HepG2 (cell line): Measurements from ENCODE around the gene MPIG6B. TPM values are rescaled to one million over a fixed set of nuclear protein-coding genes. Genes with fewer than 3 reads are reported as not detected.

Source experiments
- ARNT2 ChIP-seq: sonication (generic); formaldehyde crosslinking; IDR thresholded peaks from 2 replicates; pipeline ENCODE4 v1.8.0; 2022; ENCODE audit warnings: mild to moderate bottlenecking, low read depth, missing genetic modification reagents, moderate library complexity
- KDM5A ChIP-seq: fragments of 200-600 bp; sonication (generic); IDR thresholded peaks from 2 replicates; pipeline ENCODE4 v1.7.0; 2018; ENCODE audit warnings: antibody characterized with exemption, mild to moderate bottlenecking, low read length, borderline replicate concordance
- MIER2 ChIP-seq: IDR thresholded peaks from 2 replicates; pipeline ENCODE4 v1.6.1; 2016; ENCODE audit warnings: missing biosample characterization, missing genetic modification reagents
- MXD4 ChIP-seq: IDR thresholded peaks from 2 replicates; pipeline ENCODE4 v1.6.1; 2016; ENCODE audit warnings: mild to moderate bottlenecking, missing biosample characterization, missing genetic modification reagents
- NFIC ChIP-seq: IDR thresholded peaks from 2 replicates; pipeline ENCODE4 v1.6.1; 2012; ENCODE audit warnings: mild to moderate bottlenecking, low read length, inconsistent platforms
- RARA ChIP-seq: IDR thresholded peaks from 2 replicates; pipeline ENCODE4 v1.6.1; 2016; ENCODE audit warnings: missing genetic modification reagents, missing compliant biosample characterization
- STAG1 ChIP-seq: sonication (generic); formaldehyde crosslinking; IDR thresholded peaks from 2 replicates; pipeline ENCODE4 v1.4.0; 2020; ENCODE audit warnings: missing genetic modification reagents
- STAT5B ChIP-seq: sonication (generic); formaldehyde crosslinking; IDR thresholded peaks from 2 replicates; pipeline ENCODE4 v1.4.0; 2020; ENCODE audit warnings: missing genetic modification reagents
- TEAD2 ChIP-seq: sonication (generic); formaldehyde crosslinking; IDR thresholded peaks from 2 replicates; pipeline ENCODE4 v1.9.0; 2021; ENCODE audit warnings: missing genetic modification reagents
- XRCC5 ChIP-seq: fragments of 200-400 bp; formaldehyde crosslinking; optimal IDR thresholded peaks from 2 replicates; pipeline ENCODE3; 2017; ENCODE audit warnings: mild to moderate bottlenecking, low read length
- ZMYM4 ChIP-seq: sonication (generic); formaldehyde crosslinking; IDR thresholded peaks from 2 replicates; pipeline ENCODE4 v1.8.1; 2023; ENCODE audit warnings: mild to moderate bottlenecking, missing genetic modification reagents
- ZNF101 ChIP-seq: sonication (generic); formaldehyde crosslinking; IDR thresholded peaks from 2 replicates; pipeline ENCODE4 v1.4.0; 2020; ENCODE audit warnings: mild to moderate bottlenecking, low read depth, missing genetic modification reagents, borderline replicate concordance
- ZNF136 ChIP-seq: sonication (generic); formaldehyde crosslinking; IDR thresholded peaks from 2 replicates; pipeline ENCODE4 v1.8.1; 2022; ENCODE audit warnings: low read depth, mild to moderate bottlenecking, moderate library complexity, missing genetic modification reagents
- ZNF20 ChIP-seq: sonication (generic); formaldehyde crosslinking; IDR thresholded peaks from 2 replicates; pipeline ENCODE4 v1.4.0; 2020; ENCODE audit warnings: mild to moderate bottlenecking, moderate library complexity, missing genetic modification reagents
- ZNF264 ChIP-seq: sonication (generic); formaldehyde crosslinking; IDR thresholded peaks from 2 replicates; pipeline ENCODE4 v1.4.0; 2020; ENCODE audit warnings: missing genetic modification reagents
- ZNF550 ChIP-seq: sonication (generic); formaldehyde crosslinking; IDR thresholded peaks from 2 replicates; pipeline ENCODE4 v1.4.0; 2020; ENCODE audit warnings: mild to moderate bottlenecking, missing genetic modification reagents, borderline replicate concordance
- ZNF652 ChIP-seq: IDR thresholded peaks from 2 replicates; pipeline ENCODE4 v1.6.1; 2016; ENCODE audit warnings: low read depth, borderline replicate concordance
- ZNF841 ChIP-seq: sonication (generic); formaldehyde crosslinking; IDR thresholded peaks from 2 replicates; pipeline ENCODE4 v1.8.1; 2023; ENCODE audit warnings: missing genetic modification reagents, borderline replicate concordance
- polyA plus RNA-seq, 8 experiments: library from polyadenylated mRNA; depleted of rRNA in 3 of 8; stranded (reverse) in 7 of 8; unstranded in 1 of 8; fragments of >200 nt; fragmentation: Illumina TruSeq in 4 of 8; extraction: Trizol in 4 of 8; gene quantifications; 2 replicates each; pipeline versions ENCODE4 v1.2.1 to v1.2.3, GENCODE V29; 2011 to 2016; ENCODE audit warnings: low read depth in 4 of 8, missing spikeins in 1 of 8, mixed read lengths in 1 of 8; ENCODE audit not compliant: insufficient read depth in 1 of 8
- total RNA-seq, 5 experiments: library from RNA; depleted of rRNA; stranded (reverse); fragments of >200 nt; fragmentation: Illumina TruSeq; extraction: Trizol; gene quantifications; 2 replicates each; pipeline ENCODE4 v1.2.3, GENCODE V29; 2016; ENCODE audit warnings: low read depth in 1 of 5
- TF ChIP-seq, protein P1 (sequence below): sonication (generic); formaldehyde crosslinking; IDR thresholded peaks from 2 replicates; pipeline ENCODE4 v1.4.0; 2020; ENCODE audit warnings: missing genetic modification reagents
- TF ChIP-seq, protein P2 (sequence below): sonication (generic); formaldehyde crosslinking; conservative IDR thresholded peaks from 2 replicates; pipeline ENCODE4 v1.8.1; 2023; ENCODE audit warnings: missing genetic modification reagents
- TF ChIP-seq, protein P3 (sequence below): sonication (generic); formaldehyde crosslinking; IDR thresholded peaks from 2 replicates; pipeline ENCODE4 v1.4.0; 2020; ENCODE audit warnings: missing genetic modification reagents
- TF ChIP-seq, protein P4 (sequence below): IDR thresholded peaks from 2 replicates; pipeline ENCODE4 v1.6.1; 2016; ENCODE audit warnings: missing genetic modification reagents, missing compliant biosample characterization
- TF ChIP-seq, protein P5 (sequence below): IDR thresholded peaks from 2 replicates; pipeline ENCODE4 v1.6.1; 2016

The MPIG6B gene
- total and polyA plus RNA-seq, 2 of the 13 experiments (the other 11 are each of a cell fraction or from before 2014, with no cell fraction given) = not detected

DNA sequence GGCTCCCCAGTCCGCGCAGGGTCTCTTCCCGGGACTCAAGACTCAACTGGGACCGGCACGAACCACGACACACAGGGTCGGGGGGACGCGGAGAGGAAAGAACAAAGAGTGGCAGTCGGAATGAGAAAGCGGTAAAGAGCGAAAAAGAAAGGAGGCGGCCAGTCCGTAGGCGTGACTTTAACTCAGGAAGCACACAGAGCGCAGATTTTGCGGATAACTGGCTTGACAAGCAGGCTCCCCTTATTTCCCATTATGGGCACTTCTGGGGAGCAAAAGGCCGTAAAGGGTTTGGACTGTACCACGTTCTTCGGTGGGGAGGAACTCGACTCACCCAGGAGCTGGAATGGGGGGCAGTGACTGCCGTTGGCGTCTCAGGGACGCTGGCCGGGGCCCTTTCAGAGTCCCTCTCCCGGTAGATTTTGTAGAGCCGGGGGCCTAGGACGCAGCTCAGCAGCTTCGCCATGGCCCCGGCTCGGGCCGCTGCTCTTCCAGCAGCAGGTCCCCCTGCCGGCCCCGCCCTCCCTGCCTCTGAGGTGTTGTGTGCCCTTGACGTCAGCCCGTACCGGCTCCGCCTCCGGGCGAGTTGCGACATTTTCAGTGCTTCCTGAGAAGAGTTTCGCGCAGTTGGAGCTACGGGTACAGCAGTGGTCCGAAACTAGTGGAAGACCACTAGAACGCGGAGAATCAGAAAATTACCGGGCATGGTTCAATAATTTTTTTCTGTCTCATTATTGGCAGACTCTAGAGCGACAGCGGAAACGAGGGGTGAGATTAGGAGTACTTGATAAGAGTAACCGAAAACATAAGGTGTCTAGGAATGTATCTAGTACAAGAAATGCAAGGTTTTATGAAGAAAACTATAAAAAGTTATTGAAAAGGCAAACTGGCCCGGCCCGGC, 20.1 kb upstream of the MPIG6B start, which contains the start of gene ABHD16A (continued):
- TF ChIP-seq, protein P1, sequence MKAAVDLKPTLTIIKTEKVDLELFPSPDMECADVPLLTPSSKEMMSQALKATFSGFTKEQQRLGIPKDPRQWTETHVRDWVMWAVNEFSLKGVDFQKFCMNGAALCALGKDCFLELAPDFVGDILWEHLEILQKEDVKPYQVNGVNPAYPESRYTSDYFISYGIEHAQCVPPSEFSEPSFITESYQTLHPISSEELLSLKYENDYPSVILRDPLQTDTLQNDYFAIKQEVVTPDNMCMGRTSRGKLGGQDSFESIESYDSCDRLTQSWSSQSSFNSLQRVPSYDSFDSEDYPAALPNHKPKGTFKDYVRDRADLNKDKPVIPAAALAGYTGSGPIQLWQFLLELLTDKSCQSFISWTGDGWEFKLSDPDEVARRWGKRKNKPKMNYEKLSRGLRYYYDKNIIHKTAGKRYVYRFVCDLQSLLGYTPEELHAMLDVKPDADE = no peak; the same call in 1 of the 2 replicates
- peak; percentile 77; the same call in 1 of the 2 replicates for TF ChIP-seq ZNF136
- no peak for TF ChIP-seq ZNF101 (CRISPR knock-in tag)
- TF ChIP-seq TEAD2 (CRISPR knock-in tag) = no peak
- no peak for TF ChIP-seq STAT5B (CRISPR knock-in tag)
- TF ChIP-seq ZNF550 = no peak
- peak; percentile 11; the same call in 1 of the 2 replicates for TF ChIP-seq MIER2 (CRISPR knock-in tag)
- TF ChIP-seq, protein P2, sequence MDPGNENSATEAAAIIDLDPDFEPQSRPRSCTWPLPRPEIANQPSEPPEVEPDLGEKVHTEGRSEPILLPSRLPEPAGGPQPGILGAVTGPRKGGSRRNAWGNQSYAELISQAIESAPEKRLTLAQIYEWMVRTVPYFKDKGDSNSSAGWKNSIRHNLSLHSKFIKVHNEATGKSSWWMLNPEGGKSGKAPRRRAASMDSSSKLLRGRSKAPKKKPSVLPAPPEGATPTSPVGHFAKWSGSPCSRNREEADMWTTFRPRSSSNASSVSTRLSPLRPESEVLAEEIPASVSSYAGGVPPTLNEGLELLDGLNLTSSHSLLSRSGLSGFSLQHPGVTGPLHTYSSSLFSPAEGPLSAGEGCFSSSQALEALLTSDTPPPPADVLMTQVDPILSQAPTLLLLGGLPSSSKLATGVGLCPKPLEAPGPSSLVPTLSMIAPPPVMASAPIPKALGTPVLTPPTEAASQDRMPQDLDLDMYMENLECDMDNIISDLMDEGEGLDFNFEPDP (CRISPR knock-in tag) = no peak
- TF ChIP-seq ZMYM4 (CRISPR knock-in tag) = peak; percentile 92
- TF ChIP-seq ZNF20 = no peak
- TF ChIP-seq RARA (CRISPR knock-in tag) = no peak
- no peak for TF ChIP-seq ZNF841
- peak; percentile 60 for TF ChIP-seq KDM5A
- TF ChIP-seq ZNF264 (CRISPR knock-in tag) = peak; percentile 22; the same call in 1 of the 2 replicates
- TF ChIP-seq XRCC5 = peak; percentile 87
- TF ChIP-seq MXD4 = peak; percentile 72; the same call in 1 of the 2 replicates
- TF ChIP-seq, protein P3, sequence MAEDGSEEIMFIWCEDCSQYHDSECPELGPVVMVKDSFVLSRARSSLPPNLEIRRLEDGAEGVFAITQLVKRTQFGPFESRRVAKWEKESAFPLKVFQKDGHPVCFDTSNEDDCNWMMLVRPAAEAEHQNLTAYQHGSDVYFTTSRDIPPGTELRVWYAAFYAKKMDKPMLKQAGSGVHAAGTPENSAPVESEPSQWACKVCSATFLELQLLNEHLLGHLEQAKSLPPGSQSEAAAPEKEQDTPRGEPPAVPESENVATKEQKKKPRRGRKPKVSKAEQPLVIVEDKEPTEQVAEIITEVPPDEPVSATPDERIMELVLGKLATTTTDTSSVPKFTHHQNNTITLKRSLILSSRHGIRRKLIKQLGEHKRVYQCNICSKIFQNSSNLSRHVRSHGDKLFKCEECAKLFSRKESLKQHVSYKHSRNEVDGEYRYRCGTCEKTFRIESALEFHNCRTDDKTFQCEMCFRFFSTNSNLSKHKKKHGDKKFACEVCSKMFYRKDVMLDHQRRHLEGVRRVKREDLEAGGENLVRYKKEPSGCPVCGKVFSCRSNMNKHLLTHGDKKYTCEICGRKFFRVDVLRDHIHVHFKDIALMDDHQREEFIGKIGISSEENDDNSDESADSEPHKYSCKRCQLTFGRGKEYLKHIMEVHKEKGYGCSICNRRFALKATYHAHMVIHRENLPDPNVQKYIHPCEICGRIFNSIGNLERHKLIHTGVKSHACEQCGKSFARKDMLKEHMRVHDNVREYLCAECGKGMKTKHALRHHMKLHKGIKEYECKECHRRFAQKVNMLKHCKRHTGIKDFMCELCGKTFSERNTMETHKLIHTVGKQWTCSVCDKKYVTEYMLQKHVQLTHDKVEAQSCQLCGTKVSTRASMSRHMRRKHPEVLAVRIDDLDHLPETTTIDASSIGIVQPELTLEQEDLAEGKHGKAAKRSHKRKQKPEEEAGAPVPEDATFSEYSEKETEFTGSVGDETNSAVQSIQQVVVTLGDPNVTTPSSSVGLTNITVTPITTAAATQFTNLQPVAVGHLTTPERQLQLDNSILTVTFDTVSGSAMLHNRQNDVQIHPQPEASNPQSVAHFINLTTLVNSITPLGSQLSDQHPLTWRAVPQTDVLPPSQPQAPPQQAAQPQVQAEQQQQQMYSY = no peak
- TF ChIP-seq, protein P4, sequence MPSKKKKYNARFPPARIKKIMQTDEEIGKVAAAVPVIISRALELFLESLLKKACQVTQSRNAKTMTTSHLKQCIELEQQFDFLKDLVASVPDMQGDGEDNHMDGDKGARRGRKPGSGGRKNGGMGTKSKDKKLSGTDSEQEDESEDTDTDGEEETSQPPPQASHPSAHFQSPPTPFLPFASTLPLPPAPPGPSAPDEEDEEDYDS (CRISPR knock-in tag) = peak; percentile 92
- TF ChIP-seq STAG1 (CRISPR knock-in tag) = no peak
- no peak; the same call in 1 of the 2 replicates for TF ChIP-seq NFIC
- TF ChIP-seq ZNF652 (CRISPR knock-in tag) = peak; percentile 30; the same call in 1 of the 2 replicates
- TF ChIP-seq, protein P5, sequence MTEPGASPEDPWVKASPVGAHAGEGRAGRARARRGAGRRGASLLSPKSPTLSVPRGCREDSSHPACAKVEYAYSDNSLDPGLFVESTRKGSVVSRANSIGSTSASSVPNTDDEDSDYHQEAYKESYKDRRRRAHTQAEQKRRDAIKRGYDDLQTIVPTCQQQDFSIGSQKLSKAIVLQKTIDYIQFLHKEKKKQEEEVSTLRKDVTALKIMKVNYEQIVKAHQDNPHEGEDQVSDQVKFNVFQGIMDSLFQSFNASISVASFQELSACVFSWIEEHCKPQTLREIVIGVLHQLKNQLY (CRISPR knock-in tag) = no peak; the same call in 1 of the 2 replicates
- 0 out of 2 replicates have a peak, but pooled peaks have one; percentile 15 for TF ChIP-seq ARNT2 (CRISPR knock-in tag)
